ENCODE data around the gene F13A1. TPM values are rescaled to one million over a fixed set of nuclear protein-coding genes. Genes with fewer than 3 reads are reported as not detected.
A peak's percentile ranks its signal among the peaks of the same experiment; 100 is the strongest.

The F13A1 gene
- total RNA-seq, 1 experiment from 2014 or later = 1.3 TPM

- Histone ChIP-seq H3K36me3 (replicated peaks; ENCODE audit: control insufficient read depth, insufficient read depth, low read length) (no peaks in the 10 kb centered on the region), H3K27me3 (ENCODE audit: control insufficient read depth, insufficient read depth, low read length) (no peaks in the 10 kb centered on the region), H3K4me3 (ENCODE audit: insufficient read depth, low read depth, low read length) (no peak overlapping the region)
- no peak for DNase-seq
Observed at GRCh38 chr6:6210994-6211393, 109.5 kb downstream of the F13A1 start.

- Histone ChIP-seq H3K36me3 (replicated peaks; ENCODE audit: control insufficient read depth, insufficient read depth, low read length) (no peaks in the 10 kb centered on the region), H3K27me3 (ENCODE audit: control insufficient read depth, insufficient read depth, low read length) (no peaks in the 10 kb centered on the region), H3K4me3 (ENCODE audit: insufficient read depth, low read depth, low read length) (no peak overlapping the region)
- DNase-seq = no peak
Observed at GRCh38 chr6:6202886-6203285, 117.6 kb downstream of the F13A1 start.

- Histone ChIP-seq H3K4me3 (ENCODE audit: insufficient read depth, low read depth, low read length) (no peak overlapping the region), H3K27me3 (ENCODE audit: control insufficient read depth, insufficient read depth, low read length) (no peaks in the 10 kb centered on the region), H3K36me3 (replicated peaks; ENCODE audit: control insufficient read depth, insufficient read depth, low read length) (no peaks in the 10 kb centered on the region)
- no peak for DNase-seq
Observed at GRCh38 chr6:6201200-6201599, 119.3 kb downstream of the F13A1 start.

- no peaks in the 10 kb centered on the region for H3K36me3 ChIP-seq (replicated peaks; ENCODE audit: control insufficient read depth, insufficient read depth, low read length)
- H3K4me3 ChIP-seq (ENCODE audit: insufficient read depth, low read depth, low read length) = no peak overlapping the region
- no peaks in the 10 kb centered on the region for H3K27me3 ChIP-seq (ENCODE audit: control insufficient read depth, insufficient read depth, low read length)
- no peak for DNase-seq
Observed at GRCh38 chr6:6199678-6200077, 120.8 kb downstream of the F13A1 start.

GRCh38 chr6:6196762-6197161, 123.7 kb downstream of the F13A1 start:
- Histone ChIP-seq H3K27me3 (ENCODE audit: control insufficient read depth, insufficient read depth, low read length) (no peaks in the 10 kb centered on the region), H3K36me3 (replicated peaks; ENCODE audit: control insufficient read depth, insufficient read depth, low read length) (no peaks in the 10 kb centered on the region), H3K4me3 (ENCODE audit: insufficient read depth, low read depth, low read length) (no peak overlapping the region)
- DNase-seq = no peak

- no peak for DNase-seq
- no peaks in the 10 kb centered on the region for H3K36me3 ChIP-seq (replicated peaks; ENCODE audit: control insufficient read depth, insufficient read depth, low read length)
- no peak overlapping the region for H3K4me3 ChIP-seq (ENCODE audit: insufficient read depth, low read depth, low read length)
- H3K27me3 ChIP-seq (ENCODE audit: control insufficient read depth, insufficient read depth, low read length) = no peaks in the 10 kb centered on the region
Observed at GRCh38 chr6:6195080-6195479, 125.4 kb downstream of the F13A1 start.

- Histone ChIP-seq H3K4me3 (ENCODE audit: insufficient read depth, low read depth, low read length) (no peak overlapping the region), H3K36me3 (replicated peaks; ENCODE audit: control insufficient read depth, insufficient read depth, low read length) (no peaks in the 10 kb centered on the region), H3K27me3 (ENCODE audit: control insufficient read depth, insufficient read depth, low read length) (no peaks in the 10 kb centered on the region)
- DNase-seq = no peak
Observed at GRCh38 chr6:6193221-6193745, 127.2 kb downstream of the F13A1 start.

- no peak for DNase-seq
- Histone ChIP-seq H3K4me3 (ENCODE audit: insufficient read depth, low read depth, low read length) (no peak overlapping the region), H3K27me3 (ENCODE audit: control insufficient read depth, insufficient read depth, low read length) (no peaks in the 10 kb centered on the region), H3K36me3 (replicated peaks; ENCODE audit: control insufficient read depth, insufficient read depth, low read length) (no peaks in the 10 kb centered on the region)
Observed at GRCh38 chr6:6191909-6192308, 128.6 kb downstream of the F13A1 start.

- DNase-seq = peak; percentile 51
- Histone ChIP-seq H3K27me3 (ENCODE audit: control insufficient read depth, insufficient read depth, low read length) (no peaks in the 10 kb centered on the region), H3K36me3 (replicated peaks; ENCODE audit: control insufficient read depth, insufficient read depth, low read length) (no peaks in the 10 kb centered on the region), H3K4me3 (ENCODE audit: insufficient read depth, low read depth, low read length) (no peak overlapping the region)
Observed at GRCh38 chr6:6191476-6191875, 129.0 kb downstream of the F13A1 start.

- Histone ChIP-seq H3K27me3 (ENCODE audit: control insufficient read depth, insufficient read depth, low read length) (no peaks in the 10 kb centered on the region), H3K4me3 (ENCODE audit: insufficient read depth, low read depth, low read length) (no peak overlapping the region), H3K36me3 (replicated peaks; ENCODE audit: control insufficient read depth, insufficient read depth, low read length) (no peaks in the 10 kb centered on the region)
- DNase-seq = no peak
Observed at GRCh38 chr6:6180684-6181083, 139.8 kb downstream of the F13A1 start.

GRCh38 chr6:6179858-6180623, 140.4 kb downstream of the F13A1 start:
- peak; percentile 25 for DNase-seq
- Histone ChIP-seq H3K36me3 (replicated peaks; ENCODE audit: control insufficient read depth, insufficient read depth, low read length) (no peaks in the 10 kb centered on the region), H3K27me3 (ENCODE audit: control insufficient read depth, insufficient read depth, low read length) (no peaks in the 10 kb centered on the region), H3K4me3 (ENCODE audit: insufficient read depth, low read depth, low read length) (no peak overlapping the region)

GRCh38 chr6:6178795-6179194, 141.7 kb downstream of the F13A1 start:
- DNase-seq = no peak
- Histone ChIP-seq H3K4me3 (ENCODE audit: insufficient read depth, low read depth, low read length) (no peak overlapping the region), H3K27me3 (ENCODE audit: control insufficient read depth, insufficient read depth, low read length) (no peaks in the 10 kb centered on the region), H3K36me3 (replicated peaks; ENCODE audit: control insufficient read depth, insufficient read depth, low read length) (no peaks in the 10 kb centered on the region)

GRCh38 chr6:6177754-6178153, 142.7 kb downstream of the F13A1 start:
- Histone ChIP-seq H3K27me3 (ENCODE audit: control insufficient read depth, insufficient read depth, low read length) (no peaks in the 10 kb centered on the region), H3K36me3 (replicated peaks; ENCODE audit: control insufficient read depth, insufficient read depth, low read length) (no peaks in the 10 kb centered on the region), H3K4me3 (ENCODE audit: insufficient read depth, low read depth, low read length) (no peak overlapping the region)
- DNase-seq = no peak

GRCh38 chr6:6176586-6177228, 143.8 kb downstream of the F13A1 start:
- Histone ChIP-seq H3K36me3 (replicated peaks; ENCODE audit: control insufficient read depth, insufficient read depth, low read length) (no peaks in the 10 kb centered on the region), H3K4me3 (ENCODE audit: insufficient read depth, low read depth, low read length) (no peak overlapping the region), H3K27me3 (ENCODE audit: control insufficient read depth, insufficient read depth, low read length) (no peaks in the 10 kb centered on the region)
- DNase-seq = no peak

- Histone ChIP-seq H3K4me3 (ENCODE audit: insufficient read depth, low read depth, low read length) (no peak overlapping the region), H3K36me3 (replicated peaks; ENCODE audit: control insufficient read depth, insufficient read depth, low read length) (no peaks in the 10 kb centered on the region), H3K27me3 (ENCODE audit: control insufficient read depth, insufficient read depth, low read length) (no peaks in the 10 kb centered on the region)
- no peak for DNase-seq
Observed at GRCh38 chr6:6176127-6176526, 144.3 kb downstream of the F13A1 start.
